GM15510 (cell line): ENCODE results near the gene NPPA.

Experiments used
- POLR2A ChIP-seq: IDR thresholded peaks from 3 replicates; pipeline ENCODE4 v1.6.1; 2011; ENCODE audit warnings: borderline replicate concordance; ENCODE audit not compliant: insufficient read length; ENCODE audit errors: extremely low read depth

Gene NPPA

DNA sequence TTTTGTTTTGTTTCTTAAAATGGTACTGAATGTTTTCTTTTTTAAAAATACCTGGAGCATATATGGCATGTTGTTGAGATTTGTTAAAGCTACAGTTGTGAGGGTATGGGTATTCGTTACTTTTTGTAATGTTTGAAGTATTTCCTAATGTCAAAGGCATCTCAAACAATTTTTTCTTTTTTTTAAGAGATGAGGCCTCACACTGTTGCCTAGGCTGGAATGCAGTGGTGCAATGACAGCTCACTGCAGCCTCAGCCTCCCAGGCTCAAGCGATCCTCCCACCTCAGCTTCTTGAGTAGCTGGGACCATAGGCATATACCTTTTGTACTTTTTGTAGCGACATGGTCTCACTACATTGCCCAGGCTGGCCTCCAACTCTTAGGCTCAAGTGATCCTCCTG lies 25.5 kb downstream of the NPPA start:
- TF ChIP-seq POLR2A: no peak

DNA sequence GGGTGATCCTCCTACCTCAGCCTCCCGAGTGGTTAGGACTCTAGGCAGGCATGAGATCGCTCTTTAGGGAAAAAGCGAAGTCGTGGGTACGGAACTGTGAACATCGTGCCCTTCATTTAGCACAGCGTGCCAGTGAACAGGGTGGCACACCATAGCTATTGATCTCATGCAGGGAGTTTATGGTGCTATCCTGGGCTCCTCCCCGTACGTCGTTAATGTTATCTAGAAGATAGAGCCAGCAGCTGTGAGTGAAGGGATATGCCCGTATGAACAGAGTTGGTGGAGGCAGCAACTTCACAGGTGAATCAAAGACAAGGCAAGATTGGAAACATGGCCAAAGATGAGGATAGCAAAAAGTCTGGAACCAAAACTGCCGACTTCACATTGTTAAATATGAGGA lies 30.4 kb downstream of the NPPA start:
- no peak for TF ChIP-seq POLR2A

DNA sequence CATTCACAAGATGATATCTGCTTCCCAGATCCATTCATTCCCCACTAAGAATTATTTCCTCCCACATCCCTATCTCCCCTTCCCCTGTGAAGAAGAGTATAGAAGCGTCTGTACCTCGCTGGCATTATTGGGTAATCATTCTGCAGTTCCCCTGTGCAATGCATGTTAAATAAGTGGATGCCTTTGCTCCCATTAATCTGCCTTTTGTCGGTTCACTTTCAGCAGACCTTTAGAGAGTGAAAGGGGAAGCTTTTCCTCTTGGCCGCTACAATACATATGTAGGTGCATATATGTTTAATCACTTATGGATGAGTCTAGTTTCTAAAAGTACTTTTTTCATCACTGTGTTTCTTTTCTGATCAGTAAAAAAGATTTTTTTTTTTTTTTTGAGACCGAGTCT lies 34.6 kb downstream of the NPPA start:
- no peak for TF ChIP-seq POLR2A

DNA sequence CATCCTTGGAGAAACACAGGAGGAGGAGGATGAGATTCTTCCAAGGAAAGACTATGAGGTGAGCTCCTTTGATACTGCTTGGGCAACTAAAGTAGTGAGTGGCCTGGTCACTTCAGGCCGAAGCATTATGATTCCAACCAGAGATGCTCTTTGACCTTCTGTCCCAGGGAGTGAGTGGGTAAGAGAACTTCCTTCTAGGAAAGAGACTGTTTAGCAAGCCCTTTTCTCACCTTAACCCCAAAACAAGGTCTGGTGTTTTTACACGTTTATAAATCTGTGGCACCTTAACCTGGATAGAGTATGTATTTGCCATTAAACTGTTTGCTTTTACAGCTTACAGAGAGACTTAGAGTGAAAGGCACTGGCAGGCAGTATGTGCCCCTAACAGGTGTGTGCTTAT lies 40.5 kb downstream of the NPPA start:
- TF ChIP-seq POLR2A: no peak

DNA sequence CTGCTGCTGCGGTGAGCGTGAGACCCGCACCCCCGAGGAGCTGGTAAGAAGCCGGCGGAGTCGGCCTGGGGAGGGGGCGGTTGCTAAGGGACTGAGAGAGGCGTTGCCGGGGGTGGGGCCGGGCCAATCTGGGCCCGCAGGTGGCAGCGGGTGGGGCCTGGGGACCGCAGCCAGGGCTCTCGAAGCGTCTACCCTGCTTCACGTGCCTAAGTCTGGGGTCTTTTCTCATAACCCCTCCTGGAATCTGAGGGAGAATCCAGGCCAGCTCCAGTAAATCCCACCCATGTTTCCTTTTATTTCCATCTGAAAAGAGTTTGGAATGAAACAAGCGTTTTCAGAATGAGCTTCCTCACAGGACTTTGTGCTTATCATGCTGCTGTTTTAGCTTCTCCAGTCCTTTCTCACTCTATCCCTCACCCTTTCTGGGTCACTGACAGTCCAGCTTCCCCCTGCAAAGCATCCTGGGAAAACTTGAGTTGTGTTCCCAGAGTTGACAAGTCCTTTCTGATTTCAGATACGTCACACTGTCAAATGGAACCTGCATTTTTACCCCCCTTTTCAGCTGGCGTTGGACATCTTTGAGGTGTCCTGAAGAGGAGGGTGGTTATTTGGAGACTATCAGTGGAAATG lies 41.2 kb downstream of the NPPA start:
- no peak for TF ChIP-seq POLR2A

DNA sequence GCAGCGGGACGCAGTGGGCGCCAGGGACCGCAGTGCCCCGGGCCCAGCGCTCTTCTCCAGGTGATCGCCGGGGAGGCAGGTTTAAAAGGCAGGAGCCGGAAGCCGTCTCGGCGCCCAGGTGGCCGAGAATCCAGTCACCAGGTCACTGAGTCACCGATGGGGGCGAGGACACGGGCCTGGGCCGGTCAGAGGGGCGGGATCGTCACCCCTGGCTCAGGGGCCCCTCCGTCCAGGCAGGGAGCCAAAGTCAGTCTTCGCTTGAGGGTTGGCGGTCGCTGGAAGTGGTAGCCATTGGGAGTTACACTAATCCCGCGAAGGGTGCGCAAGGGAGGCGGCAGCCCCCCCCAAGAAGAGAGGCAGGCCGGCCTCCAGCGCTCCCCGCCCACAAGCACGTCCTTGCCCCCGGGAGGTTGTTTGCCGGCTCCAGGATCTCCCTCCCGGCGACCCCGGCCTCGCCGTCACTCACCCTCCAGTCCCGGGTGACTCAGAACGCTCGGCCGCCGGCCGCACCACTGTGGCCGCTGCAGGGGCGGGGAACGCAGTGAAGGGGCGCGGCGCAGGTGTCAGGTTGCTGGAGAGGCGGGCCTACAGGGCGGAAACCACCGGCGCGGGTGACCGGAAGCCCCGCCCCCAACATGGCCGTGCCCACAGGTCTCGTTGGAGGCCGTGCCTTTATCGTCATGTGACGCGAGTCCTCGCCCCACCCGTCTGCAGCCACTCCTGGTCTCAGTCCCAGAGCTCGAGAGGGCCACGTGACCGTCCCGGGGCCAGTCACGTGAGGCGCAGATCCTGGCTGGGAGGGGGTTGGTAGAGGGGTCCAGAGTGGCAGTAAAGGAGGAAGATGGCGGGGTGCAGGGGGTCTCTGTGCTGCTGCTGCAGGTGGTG lies 41.9 kb downstream of the NPPA start, which contains the start of the genes CLCN6 and MTHFR:
TSS of gene CLCN6 (plus strand) at position 770 of the 885 bp plus-strand sequence. CDS start at position 842, 72 bp downstream.
TSS of gene MTHFR (minus strand) at position 543 of the 885 bp plus-strand sequence. CDS start 2,848 bp downstream, outside the sequence.
- TF ChIP-seq POLR2A: peak; percentile 86

DNA sequence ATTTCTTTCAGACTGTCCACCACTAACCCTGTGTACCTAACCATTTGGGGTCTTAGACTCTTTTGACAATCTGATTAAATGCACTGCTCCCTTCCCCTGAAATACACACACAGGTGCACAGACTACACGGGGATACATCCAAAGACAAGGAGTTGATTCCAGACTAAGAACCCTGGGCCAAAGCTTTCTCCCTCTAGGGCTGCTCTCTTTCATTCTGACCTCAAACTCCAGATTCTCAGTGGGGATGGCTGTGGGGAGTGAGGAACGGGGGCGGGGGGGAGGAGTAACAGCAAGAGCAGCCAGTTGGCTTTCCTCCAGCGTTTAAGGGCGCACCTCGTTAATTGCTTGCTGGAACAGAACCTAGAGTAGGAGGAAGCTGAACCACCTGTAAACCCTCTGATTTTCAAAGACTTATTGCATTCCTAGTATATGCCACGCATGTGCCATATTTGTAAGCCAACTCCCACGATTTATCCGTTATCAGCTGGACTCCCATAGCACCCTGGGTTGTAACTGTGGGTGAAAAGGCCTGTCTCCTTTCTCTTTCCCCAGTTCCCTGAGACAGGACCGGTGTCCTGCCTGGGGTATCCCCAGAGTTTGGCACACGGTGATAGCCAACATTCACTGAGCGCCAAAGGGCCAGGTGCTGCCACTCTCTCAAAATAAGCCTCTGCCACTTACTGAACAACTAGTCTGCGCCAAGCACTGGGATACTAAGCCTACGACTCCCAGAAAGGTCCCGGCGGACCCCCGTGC lies 42.7 kb downstream of the NPPA start:
- TF ChIP-seq POLR2A: no peak

DNA sequence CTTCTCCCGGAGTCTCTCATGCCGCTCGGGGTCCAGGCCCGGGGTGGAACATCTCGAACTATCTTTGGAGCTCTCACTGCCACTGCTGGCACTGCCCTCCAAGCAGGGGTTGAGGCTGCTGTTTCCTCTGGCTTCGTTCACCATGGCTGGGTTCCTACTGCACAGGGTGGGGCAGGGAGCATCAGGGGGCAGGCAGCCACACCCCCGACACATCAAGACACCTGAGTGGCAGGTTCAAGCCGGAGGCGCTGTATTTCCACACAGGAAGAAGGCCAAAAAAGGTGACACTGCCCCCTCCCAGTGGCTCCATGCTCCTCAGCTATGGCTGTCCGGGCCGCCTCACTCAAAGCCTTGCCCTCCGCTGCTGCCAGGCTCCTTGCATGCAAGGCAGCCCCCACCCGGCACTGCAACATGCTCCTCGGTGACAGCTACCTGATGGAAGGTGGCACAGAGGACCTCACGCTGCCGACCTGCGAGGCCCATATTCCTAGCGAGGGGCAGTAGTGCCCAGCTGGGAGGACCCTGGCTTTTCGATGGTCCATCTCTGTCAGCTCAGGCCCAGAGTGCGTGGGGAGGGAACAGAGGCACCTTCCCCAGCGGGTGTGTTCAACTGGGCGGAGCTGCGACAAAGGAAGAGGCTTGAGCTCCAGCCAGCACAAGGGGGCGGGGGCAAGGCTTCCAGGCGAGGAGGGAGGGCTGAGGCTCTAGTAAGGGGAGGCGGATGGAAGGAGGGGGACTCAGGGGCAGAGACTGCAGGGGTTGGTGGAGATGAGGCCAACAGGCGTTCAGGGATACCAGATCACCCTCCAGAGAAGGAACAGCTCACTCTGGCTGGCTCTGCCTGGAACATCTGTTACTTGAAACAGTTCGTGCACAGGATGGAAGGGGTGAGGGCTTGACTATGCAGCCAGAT lies 44.4 kb downstream of the NPPA start:
- peak; percentile 26 for TF ChIP-seq POLR2A

DNA sequence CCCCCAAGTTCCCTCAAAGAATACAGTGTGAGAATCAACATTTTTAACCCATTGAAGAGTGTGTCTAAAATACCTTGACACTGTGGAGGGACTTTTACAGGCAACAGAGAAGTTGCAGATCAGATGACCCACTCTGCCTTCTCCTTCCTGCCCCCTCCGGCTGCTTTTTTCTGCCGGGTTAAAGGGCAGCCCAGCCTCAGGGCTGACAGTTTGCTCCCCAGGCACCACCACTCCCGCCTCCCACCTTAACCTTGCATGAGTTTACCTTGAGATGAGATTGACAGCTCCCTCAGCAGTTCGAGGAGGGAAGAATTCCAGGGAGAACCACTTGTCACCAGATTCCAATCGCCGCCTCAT lies 45.0 kb downstream of the NPPA start:
- no peak for TF ChIP-seq POLR2A

DNA sequence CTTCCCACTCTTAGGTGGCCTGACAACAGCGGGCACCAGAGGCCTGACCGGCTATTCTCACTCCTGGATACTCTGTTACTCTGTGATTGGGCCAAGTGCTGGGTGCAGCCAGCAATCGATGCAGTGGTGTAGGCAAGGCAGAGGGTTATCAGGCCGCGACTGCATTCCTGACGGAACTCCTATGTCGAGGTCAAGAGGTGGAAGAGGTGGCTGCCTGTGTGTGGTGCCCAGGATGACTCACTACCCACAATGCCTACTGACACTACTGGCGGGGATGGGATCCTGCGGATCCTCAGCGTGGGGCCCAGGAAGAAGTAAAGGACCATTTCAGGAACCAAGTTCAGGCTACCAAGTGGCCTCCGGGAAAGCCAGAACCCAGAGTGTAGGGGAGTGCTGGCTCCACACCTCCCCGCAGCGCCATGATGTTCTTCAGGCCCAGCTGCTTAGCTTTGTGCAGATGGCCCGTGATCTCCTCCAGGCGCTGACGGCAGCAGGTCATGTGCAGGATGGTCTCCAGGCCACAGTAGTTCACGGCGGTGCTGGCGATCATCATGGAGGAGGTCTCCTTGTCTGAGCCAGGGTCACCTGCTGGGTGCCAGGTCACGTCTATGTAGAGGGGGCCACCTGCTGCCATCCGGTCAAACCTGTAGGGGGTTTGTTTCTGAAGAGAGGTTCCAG lies 46.7 kb downstream of the NPPA start:
- no peak for TF ChIP-seq POLR2A

DNA sequence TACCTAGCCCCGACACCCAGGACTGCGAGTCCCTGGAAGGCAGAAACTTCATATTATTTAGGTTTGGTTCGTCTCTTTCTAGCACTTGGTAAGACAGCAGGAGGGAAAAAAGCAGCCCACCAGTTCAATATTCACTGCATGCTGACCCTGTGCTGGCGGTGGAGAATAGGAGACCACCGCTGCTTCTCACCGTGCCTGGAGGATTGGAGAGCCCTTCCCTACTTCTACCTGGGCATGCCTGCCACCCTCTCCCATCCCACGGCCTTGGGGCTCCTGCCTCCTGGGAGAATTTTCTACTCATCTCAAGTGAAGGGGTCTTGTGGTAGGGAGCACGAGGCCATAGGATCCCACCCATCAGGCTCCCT lies 47.2 kb downstream of the NPPA start:
- no peak for TF ChIP-seq POLR2A

DNA sequence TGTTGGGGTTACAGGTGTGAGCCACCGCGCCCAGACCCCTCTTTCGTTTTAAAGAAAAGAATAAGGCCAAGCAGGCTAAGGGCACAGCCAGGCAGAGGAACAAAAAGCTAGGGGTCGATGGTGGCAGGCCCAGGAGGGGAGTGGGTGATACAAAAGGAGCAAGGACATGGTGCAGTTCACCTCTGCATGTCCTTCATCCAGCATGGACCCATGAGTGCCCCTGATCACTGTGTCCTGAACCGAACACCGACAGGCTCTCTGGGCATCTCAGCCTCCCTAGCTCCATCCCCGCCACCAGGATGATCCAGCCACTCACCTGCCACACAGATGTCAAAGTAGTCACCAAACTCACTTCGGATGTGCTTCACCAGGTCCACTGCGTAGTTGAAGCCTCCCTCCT lies 47.7 kb downstream of the NPPA start:
- TF ChIP-seq POLR2A: no peak

DNA sequence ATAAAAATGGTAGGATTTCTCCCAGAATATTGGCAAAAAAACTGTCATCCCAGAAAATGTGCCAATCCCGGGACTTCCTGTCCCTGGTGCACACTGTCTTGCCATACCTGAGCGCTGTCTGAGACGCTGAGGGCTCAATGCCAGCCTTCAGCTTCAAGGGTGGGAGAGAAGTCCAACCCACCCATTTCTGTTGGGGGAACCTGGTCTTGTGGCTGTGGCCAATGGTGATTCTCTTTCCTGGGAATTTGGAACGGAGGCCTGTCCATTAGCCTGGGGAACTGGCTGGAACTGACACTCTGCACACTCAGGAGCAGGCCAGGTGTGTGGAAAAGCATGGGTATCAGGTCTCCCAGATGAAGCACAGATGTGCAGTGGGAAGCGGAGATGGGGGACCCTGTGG lies 48.5 kb downstream of the NPPA start:
- no peak for TF ChIP-seq POLR2A

DNA sequence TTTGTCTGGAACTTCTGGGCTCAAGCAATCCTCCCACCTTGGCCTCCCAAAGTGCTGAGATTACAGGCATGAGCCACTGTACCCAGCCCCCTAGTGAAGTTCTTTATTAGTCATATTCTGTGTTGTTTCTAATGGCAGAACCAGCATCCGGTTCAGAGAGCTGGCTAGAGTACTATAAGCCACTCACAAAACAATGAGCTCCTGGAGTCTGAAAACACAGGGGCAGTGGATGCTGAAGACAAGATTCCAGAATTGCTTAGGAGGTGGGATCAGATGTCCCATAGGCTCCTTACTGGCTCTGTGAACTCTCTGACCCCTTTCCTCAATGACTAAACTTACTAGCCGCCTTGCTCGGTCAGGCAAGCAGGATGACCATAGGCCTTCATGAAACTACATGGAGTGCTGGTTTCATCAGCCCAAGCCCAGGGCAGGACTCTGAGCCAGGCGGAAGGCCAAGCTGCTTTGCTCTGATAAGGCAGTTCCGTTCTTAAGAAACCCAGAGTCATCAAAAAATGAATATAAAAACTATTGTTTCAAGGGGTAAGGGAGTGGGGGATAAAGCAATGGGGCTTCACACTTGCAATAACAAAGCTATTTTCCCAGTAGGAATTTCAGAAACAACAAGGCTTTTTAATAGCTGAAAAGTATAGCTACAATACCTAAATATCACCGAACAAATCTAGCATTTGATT lies 49.9 kb downstream of the NPPA start:
- no peak for TF ChIP-seq POLR2A
